Measurements from ENCODE around the gene RAD51D. TPM values are rescaled to one million over a fixed set of nuclear protein-coding genes. Genes with fewer than 3 reads are reported as not detected.
"Not testable (repeated sequence)": the region's sequence is repeated elsewhere in the genome, so short reads cannot be mapped to it uniquely, and the experiment has no call there.

RAD51D gene
- total RNA-seq, 8 experiments from 2014 or later = 6.5 to 16.7 (median 8.3) TPM

DNA sequence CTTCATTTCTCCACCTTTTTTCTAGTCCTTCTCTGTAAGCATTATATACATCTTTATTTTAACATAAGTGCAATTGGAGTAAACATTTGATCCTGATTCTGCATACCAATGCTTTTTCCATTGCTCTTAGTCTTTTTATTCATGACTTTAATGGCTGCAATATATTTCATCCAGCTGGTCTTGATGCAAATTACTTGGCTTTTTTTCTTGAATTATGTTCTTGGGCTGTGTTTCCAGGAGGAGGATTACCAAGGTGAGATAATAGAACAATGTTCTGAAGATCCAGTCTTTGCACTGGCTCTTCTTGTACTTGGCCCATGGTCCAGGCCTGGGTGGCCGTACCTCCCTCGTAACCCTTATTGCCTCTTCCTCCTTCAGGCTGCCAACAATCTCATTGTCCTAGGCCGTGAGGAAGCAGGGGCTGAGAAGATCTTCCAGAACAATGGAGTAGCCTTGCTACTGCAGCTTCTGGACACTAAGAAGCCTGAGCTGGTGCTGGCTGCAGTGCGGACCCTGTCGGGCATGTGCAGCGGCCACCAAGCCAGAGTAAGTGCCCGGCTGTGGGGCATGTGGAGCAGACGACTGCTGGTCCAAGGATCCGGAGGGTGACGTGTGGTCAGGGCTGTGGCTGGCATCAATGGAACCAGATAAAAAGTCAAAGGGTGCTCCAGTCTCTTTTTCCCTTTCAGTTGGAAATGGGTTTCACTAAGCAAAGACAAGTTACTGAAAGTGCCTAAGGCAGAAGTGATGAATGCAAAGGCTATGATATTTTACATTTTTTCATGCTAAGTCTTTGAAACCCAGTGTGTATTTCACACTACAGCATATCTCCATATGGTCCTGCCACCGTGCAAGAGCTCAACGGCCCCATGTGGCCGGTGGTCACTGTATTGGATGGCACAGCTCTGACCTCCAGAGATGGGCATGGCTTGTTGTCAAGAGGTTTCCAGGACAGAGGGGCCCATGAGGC lies 34.8 kb upstream of the RAD51D start:
- ATAC-seq (replicated peaks in 6 of 8) = peak in 3 of 8 experiments; percentile 21 to 79 (median 22)

DNA sequence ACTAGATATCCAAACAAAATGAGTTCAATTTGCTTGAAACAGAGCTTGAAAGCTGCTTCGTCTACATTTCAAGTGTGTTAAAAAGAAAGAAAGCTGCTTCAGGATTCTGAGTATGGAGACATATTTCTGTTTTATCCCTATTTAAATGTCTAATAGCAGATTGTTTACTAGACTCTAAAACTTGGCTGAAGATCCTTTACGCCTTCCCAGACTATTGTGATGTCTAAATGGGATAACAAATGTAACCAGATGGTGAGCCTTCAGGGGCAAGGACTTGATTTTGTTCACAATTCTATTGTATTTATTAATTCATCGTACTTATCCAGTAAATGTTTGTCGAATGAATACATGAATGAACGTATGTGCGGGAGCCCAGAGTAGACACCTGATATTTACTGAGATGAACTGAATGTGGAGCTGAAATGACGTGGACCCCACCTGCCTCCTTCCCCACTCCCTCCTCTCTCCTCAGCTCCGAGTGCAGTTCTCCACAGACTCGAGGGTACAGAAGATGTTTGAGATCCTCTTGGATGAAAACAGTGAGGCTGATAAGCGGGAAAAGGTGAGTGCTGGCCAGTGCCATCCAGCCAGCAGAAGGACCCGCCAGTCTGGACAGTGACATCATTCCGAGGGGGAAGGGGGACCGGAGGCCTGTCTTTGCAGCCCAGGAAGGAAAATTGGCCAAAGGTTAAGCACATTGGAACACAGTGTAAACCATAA lies 32.9 kb upstream of the RAD51D start:
- Histone ChIP-seq H3K27ac (no peak overlapping the region), H3K4me1 (replicated peaks in 1 of 2) (no peaks in the 10 kb centered on the region), H3K4me3 (no peak overlapping the region)
- 44 to 88% (median 73%) methylated on average over 1 to 11 of the region's 13 CpGs for WGBS, 10 experiments
- ATAC-seq (replicated peaks in 6 of 8) = peak in 5 of 8 experiments; percentile 22 to 77 (median 24)
- in situ Hi-C loops (cut with MboI; ENCODE audit: low pct_unique_long_range_greater_than_20kb in 2 of 9, low sequenced_read_pairs in 9 of 9, unreplicated experiment in 9 of 9) = loop anchor here in 4 of 9 experiments (25.0 kb wide), 1 partner anchor 385 kb away; the partner anchor contains the start of gene SLFN12L (in 4 of the 4)

More for the DNA sequence above, 34.8 kb upstream of the RAD51D start:
- Histone ChIP-seq H3K27ac (no peak overlapping the region), H3K4me1 (replicated peaks in 1 of 2) (no peaks in the 10 kb centered on the region), H3K4me3 (no peak overlapping the region)
- 0 to 96% (median 83%) methylated on average over 1 to 11 of the region's 13 CpGs; no CpG with 5 or more reads in 2 of the 10 experiments for WGBS, 10 experiments
- in situ Hi-C loops (cut with MboI; ENCODE audit: low pct_unique_long_range_greater_than_20kb in 2 of 9, low sequenced_read_pairs in 9 of 9, unreplicated experiment in 9 of 9) = loop anchor here in 4 of 9 experiments (25.0 kb wide), 1 partner anchor 383 kb away; the partner anchor contains the start of gene SLFN12L (in 4 of the 4)

DNA sequence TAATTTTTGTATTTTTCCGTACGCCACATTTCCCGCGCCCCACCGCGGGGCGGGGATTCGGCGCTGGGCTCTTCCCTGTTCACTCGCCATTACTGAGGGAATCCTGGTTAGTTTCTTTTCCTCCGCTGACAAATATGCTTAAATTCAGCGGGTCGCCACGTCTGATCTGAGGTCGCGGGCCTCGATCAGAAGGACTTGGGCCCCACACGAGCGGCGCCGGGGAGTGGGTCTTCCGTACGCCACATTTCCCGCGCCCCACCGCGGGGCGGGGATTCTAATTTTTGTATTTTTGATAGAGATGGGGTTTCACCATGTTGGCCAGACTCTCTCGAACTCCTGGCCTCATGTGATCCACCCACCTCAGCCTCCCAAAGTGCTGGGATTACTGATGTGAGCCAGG lies 31.4 kb upstream of the RAD51D start:
- not testable (repeated sequence) for ATAC-seq (replicated peaks in 6 of 8); H3K27ac ChIP-seq; H3K4me3 ChIP-seq; H3K4me1 ChIP-seq (replicated peaks in 1 of 2)
- 30 to 97% (median 94%) methylated on average over 2 to 21 of the region's 29 CpGs; no CpG with 5 or more reads in 2 of the 10 experiments for WGBS, 10 experiments
- in situ Hi-C loops (cut with MboI; ENCODE audit: low pct_unique_long_range_greater_than_20kb in 2 of 9, low sequenced_read_pairs in 9 of 9, unreplicated experiment in 9 of 9) = loop anchor here in 4 of 9 experiments (25.0 kb wide), 1 partner anchor 386 kb away; the partner anchor contains the start of gene SLFN12L (in 4 of the 4)

DNA sequence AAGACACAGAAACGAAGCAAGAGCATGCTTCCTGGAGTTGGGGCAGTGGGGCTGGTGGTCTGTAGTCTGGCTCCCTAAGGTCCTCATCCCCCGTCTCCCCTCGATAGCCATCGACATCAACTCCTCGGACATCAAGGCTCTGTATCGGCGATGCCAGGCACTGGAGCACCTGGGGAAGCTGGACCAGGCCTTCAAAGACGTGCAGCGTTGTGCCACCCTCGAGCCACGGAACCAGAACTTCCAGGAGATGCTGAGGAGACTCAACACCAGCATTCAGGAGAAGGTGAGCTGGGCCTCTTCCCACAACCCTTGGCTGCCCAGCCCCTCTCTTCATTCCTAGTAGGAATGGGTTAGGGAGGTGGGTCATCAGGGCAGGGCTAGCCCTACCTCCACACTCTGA lies 30.3 kb upstream of the RAD51D start:
- Histone ChIP-seq H3K4me3 (no peak overlapping the region), H3K4me1 (replicated peaks in 1 of 2) (no peaks in the 10 kb centered on the region), H3K27ac (no peak overlapping the region)
- WGBS, 10 experiments = 67 to 85% (median 80%) methylated on average over 2 to 5 of the region's 11 CpGs; no CpG with 5 or more reads in 7 of the 10 experiments
- ATAC-seq (replicated peaks in 6 of 8) = no peak
- in situ Hi-C loops (cut with MboI; ENCODE audit: low pct_unique_long_range_greater_than_20kb in 2 of 9, low sequenced_read_pairs in 9 of 9, unreplicated experiment in 9 of 9) = loop anchor here in 4 of 9 experiments (25.0 kb wide), 1 partner anchor 387 kb away; the partner anchor contains the start of gene SLFN12L (in 4 of the 4)

DNA sequence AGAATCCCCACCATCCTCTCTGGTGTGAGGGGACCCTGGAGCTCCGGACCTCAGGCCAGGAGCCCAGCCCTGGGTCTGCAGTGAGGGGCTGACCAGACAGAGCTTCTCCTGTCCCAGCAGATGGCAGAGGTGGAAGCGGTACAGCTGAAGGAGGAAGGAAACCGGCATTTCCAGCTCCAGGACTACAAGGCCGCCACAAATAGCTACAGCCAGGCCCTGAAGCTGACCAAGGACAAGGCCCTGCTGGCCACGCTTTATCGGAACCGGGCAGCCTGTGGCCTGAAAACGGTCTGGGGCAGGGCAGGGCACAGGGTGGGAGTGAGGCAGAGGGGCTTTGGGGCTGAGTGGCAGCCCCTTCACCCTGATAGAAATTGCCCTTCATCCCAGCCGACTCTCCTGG lies 28.5 kb upstream of the RAD51D start:
- Histone ChIP-seq H3K27ac (no peak overlapping the region), H3K4me3 (no peak overlapping the region), H3K4me1 (replicated peaks in 1 of 2) (no peaks in the 10 kb centered on the region)
- in situ Hi-C loops (cut with MboI; ENCODE audit: low pct_unique_long_range_greater_than_20kb in 2 of 9, low sequenced_read_pairs in 9 of 9, unreplicated experiment in 9 of 9) = no loop called here
- WGBS, 10 experiments = 40 to 78% methylated on average over 1 to 3 of the region's 9 CpGs; no CpG with 5 or more reads in 8 of the 10 experiments
- no peak for ATAC-seq (replicated peaks in 6 of 8)

DNA sequence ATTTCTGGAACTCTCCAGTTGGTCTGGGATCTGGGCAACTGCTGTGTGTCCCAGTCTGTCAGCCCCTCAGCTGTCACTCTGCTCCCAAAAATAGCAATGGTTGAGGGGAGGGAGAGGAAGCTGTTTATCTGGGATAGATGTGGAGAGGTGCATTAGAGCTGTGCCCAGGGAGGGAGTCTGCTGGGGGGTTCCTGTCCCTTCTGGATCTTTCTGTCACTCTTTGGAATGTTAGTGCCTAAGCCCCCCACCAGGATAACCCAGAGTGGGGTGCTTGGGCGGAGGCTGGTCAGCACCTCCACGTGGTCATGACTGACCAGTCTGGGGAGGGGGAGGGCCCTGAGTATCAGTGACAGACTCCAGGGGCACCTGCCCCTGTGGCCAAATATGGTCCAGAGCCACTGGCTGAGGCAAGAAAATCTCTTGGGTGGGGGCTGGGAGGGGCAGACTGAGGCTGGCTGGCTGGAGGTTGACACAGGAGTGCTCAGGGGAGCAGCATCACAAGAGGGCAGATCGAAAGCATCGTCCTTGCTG lies 27.8 kb upstream of the RAD51D start, which contains the start of gene UNC45B:
UNC45B (plus strand) TSS at position 443 of the 531 bp plus-strand sequence. CDS start 447 bp downstream, outside the sequence.
- in situ Hi-C loops (cut with MboI; ENCODE audit: low pct_unique_long_range_greater_than_20kb in 2 of 9, low sequenced_read_pairs in 9 of 9, unreplicated experiment in 9 of 9) = no loop called here
- peak in 1 of 8 experiments; percentile 47 for ATAC-seq (replicated peaks in 6 of 8)
- Histone ChIP-seq H3K4me3 (no peak within 1 kb of the TSS), H3K4me1 (replicated peaks in 1 of 2) (no peaks in the 10 kb centered on the region), H3K27ac (no peak within 1 kb of the TSS)
- WGBS, 10 experiments = 92% methylated on average over 2 of the region's 4 CpGs; no CpG with 5 or more reads in 9 of the 10 experiments

DNA sequence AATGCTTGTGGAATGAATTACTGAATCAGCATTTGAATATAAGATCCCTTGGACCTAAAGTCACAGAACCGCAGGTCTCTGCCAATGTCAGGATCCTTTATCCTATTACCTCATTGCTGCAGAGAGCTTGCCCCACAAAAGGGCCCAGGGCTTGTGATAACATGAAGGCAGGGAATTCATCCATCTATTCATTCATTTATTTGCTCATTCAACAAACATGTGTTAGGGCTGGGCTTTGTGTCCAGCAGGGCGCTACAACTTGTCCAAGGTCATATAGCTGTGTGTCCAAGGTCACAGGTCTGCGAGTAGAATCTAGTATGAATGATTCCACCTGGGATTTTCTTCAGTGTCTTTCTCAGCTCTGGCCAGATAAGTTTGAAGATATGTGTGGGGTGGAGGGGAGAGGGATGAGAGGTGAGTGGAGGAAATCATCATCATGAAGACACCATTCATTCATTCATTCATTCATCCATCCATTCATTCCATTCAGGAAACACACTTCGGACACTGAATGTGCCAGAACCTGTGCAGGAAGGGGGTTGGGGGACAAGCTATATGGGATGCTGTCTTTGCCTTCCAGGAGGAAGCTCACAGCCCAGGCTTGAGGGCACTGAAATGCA lies 26.7 kb upstream of the RAD51D start:
- in situ Hi-C loops (cut with MboI; ENCODE audit: low pct_unique_long_range_greater_than_20kb in 2 of 9, low sequenced_read_pairs in 9 of 9, unreplicated experiment in 9 of 9) = no loop called here
- 73 to 100% (median 83%) methylated on average over 1 to 3 of the region's 4 CpGs; no CpG with 5 or more reads in 5 of the 10 experiments for WGBS, 10 experiments
- H3K27ac ChIP-seq = no peak overlapping the region
- no peaks in the 10 kb centered on the region for H3K4me1 ChIP-seq (replicated peaks in 1 of 2)
- H3K4me3 ChIP-seq = no peak overlapping the region
- no peak for ATAC-seq (replicated peaks in 6 of 8)

DNA sequence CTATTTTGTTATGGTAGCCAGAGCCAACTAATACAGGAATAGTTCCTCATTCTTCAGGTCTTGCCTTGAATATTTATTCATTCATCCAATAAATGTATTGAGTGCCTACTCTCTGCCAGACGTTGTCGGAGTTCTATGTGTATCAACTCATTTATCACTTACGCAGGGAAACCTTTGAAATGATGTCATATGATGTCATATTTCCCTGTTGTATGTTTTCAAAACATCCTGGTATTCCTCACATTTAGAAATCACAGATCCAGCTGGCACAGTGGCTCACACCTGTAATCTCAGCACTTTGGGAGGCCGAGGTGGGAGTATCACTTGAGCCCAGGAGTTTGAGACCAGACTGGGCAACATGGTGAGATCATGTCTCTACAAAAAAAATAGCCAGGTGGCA lies 25.2 kb upstream of the RAD51D start:
- WGBS, 10 experiments = 58 to 100% (median 78%) methylated on average over 1 to 4 of the region's 4 CpGs; no CpG with 5 or more reads in 1 of the 10 experiments
- no peak for ATAC-seq (replicated peaks in 6 of 8)
- in situ Hi-C loops (cut with MboI; ENCODE audit: low pct_unique_long_range_greater_than_20kb in 2 of 9, low sequenced_read_pairs in 9 of 9, unreplicated experiment in 9 of 9) = no loop called here

DNA sequence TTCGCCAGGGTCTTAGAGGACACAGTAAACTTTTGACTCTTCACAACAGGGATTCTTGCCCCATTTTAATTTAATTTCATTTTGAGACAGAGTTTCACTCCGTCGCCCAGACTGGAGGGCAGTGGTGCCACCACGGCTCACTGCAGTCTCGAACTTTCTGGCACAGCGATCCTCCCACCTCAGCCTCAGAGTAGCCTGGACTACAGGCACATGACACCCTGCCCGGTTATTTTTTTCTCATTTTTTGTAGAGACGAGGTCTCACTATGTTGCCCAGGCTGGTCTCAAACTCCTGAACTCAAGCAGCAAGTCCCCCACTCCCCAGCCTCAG lies 22.8 kb upstream of the RAD51D start:
- Histone ChIP-seq H3K4me3 (peak overlapping the region in 4 of 5 donors; percentile 54 to 81 (median 74)), H3K27ac (no peak overlapping the region), H3K4me1 (replicated peaks in 1 of 2) (peaks cover 7 to 9% of the 10 kb centered on the region in 2 donors)
- in situ Hi-C loops (cut with MboI; ENCODE audit: low pct_unique_long_range_greater_than_20kb in 2 of 9, low sequenced_read_pairs in 9 of 9, unreplicated experiment in 9 of 9) = no loop called here
- 0 to 87% (median 78%) methylated on average over 1 to 7 of the region's 8 CpGs; no CpG with 5 or more reads in 5 of the 10 experiments for WGBS, 10 experiments
- peak in 2 of 8 experiments; percentile 1 to 4 for ATAC-seq (replicated peaks in 6 of 8)

More for the DNA sequence above, 25.2 kb upstream of the RAD51D start:
- H3K4me3 ChIP-seq = no peak overlapping the region
- H3K27ac ChIP-seq = no peak overlapping the region
- H3K4me1 ChIP-seq (replicated peaks in 1 of 2) = peaks cover 7 to 9% of the 10 kb centered on the region in 2 donors

DNA sequence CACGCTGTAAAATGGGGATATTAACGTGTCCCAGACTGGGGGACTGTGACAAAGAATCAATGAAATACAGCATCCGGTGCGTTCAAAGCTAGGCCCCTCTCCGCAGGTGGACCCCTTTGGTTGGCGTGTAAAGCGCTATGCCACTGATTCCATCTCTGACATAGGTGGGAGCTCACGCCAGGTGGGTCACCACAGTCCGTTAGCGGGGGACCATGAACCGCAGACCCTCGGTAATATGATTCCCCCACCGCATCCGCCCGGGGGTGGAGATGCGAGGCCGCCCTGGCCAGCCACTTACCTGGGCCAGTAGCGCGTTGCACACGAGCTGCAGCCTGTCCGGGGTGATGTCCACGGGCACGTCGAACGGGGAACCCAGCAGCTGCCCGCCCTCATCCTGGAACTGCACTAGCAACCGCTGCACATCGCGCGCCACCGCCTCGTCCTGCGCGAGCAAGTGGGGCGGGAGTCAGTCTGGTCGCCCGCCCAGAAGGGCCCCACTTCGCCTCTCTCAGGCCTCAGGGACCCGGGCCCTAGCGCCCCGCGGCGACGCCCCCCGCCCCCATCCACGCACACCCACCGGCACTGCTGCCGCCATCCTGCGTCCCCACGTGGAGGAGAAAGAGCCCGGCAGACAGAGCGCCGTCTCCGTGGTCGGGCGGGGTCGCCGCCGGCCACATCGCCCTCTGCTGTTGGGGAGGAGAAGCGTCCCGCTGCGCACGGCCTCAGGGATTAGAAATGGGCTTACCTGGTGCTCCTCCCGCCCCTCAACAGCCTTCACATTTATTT lies 22.2 kb upstream of the RAD51D start, which contains the start of gene NLE1:
NLE1 (minus strand) TSS at position 623 of the 786 bp plus-strand sequence; CDS start at position 595, 28 bp downstream.
- WGBS, 10 experiments = 0 to 4% (median 0%) methylated on average over 1 to 11 of the region's 65 CpGs; no CpG with 5 or more reads in 2 of the 10 experiments
- Histone ChIP-seq H3K27ac (peak within 1 kb of the TSS; percentile 74 to 77), H3K4me3 (peak within 1 kb of the TSS; percentile 54 to 86 (median 80)), H3K4me1 (replicated peaks in 1 of 2) (peaks cover 7 to 9% of the 10 kb centered on the region in 2 donors)
- ATAC-seq (replicated peaks in 6 of 8) = peak; percentile 94 to 98 (median 98)
- in situ Hi-C loops (cut with MboI; ENCODE audit: low pct_unique_long_range_greater_than_20kb in 2 of 9, low sequenced_read_pairs in 9 of 9, unreplicated experiment in 9 of 9) = no loop called here

DNA sequence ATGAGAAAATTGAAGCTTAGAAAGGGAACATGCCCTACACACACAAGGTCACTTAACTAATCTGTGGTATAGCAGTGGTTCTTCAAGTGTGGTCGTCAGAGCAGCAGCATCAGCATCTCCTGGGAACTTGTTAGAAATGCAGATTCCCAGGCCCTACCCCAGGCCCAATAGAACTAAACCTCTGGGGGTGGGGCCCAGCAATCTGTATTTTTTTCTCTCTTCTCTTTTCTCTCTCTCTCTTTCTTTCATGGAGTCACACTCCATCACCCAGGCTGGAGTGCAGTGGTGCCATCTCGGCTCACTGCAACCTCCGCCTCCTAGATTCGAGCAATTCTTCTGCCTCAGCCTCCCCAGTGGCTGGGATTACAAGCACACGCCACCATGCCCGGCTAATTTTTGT lies 18.6 kb upstream of the RAD51D start:
- WGBS, 10 experiments = 86 to 100% (median 100%) methylated on average over 1 to 6 of the region's 6 CpGs; no CpG with 5 or more reads in 3 of the 10 experiments
- no peak for ATAC-seq (replicated peaks in 6 of 8)

More for the DNA sequence above, 18.6 kb upstream of the RAD51D start:
- peaks cover 7 to 9% of the 10 kb centered on the region in 2 donors for H3K4me1 ChIP-seq (replicated peaks in 1 of 2)
- H3K4me3 ChIP-seq = no peak overlapping the region
- in situ Hi-C loops (cut with MboI; ENCODE audit: low pct_unique_long_range_greater_than_20kb in 2 of 9, low sequenced_read_pairs in 9 of 9, unreplicated experiment in 9 of 9) = no loop called here
- H3K27ac ChIP-seq = no peak overlapping the region

Data from motor neuron (in vitro differentiated cells).